ENCODE data around the gene DNASE1L3.

DNA sequence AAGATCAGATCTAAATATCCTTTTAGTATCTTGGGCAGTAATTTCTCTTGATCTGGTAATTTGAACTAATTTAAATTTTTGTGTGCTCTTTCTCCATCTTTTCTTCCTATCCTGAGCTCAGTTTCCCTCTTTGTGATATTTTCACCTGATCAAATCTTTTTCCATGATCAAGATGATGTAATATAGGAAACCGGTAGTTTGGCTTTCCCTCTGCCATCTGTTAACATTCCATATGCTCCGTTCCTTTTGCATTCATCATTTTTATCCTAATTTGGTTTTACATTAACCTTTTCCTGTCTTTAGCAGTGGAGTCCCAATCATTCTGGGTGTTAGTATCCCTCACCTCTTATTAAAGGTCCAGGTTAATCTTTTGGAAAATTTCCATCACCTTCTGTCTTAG is 20.9 kb upstream of the DNASE1L3 start:
- TF ChIP-seq, protein P1, sequence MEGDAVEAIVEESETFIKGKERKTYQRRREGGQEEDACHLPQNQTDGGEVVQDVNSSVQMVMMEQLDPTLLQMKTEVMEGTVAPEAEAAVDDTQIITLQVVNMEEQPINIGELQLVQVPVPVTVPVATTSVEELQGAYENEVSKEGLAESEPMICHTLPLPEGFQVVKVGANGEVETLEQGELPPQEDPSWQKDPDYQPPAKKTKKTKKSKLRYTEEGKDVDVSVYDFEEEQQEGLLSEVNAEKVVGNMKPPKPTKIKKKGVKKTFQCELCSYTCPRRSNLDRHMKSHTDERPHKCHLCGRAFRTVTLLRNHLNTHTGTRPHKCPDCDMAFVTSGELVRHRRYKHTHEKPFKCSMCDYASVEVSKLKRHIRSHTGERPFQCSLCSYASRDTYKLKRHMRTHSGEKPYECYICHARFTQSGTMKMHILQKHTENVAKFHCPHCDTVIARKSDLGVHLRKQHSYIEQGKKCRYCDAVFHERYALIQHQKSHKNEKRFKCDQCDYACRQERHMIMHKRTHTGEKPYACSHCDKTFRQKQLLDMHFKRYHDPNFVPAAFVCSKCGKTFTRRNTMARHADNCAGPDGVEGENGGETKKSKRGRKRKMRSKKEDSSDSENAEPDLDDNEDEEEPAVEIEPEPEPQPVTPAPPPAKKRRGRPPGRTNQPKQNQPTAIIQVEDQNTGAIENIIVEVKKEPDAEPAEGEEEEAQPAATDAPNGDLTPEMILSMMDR (IDR thresholded peaks at IDR 0.05; ENCODE audit: low read depth, low read length, missing input control): no peak
- TF ChIP-seq, protein P2, sequence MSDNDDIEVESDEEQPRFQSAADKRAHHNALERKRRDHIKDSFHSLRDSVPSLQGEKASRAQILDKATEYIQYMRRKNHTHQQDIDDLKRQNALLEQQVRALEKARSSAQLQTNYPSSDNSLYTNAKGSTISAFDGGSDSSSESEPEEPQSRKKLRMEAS (IDR thresholded peaks at IDR 0.05): no peak
- TF ChIP-seq EGR1 (IDR thresholded peaks at IDR 0.05; ENCODE audit: low read depth in 2 of 2) (no peak), SP1 (IDR thresholded peaks at IDR 0.05) (no peak), JUND (IDR thresholded peaks at IDR 0.05) (no peak), YY1 (IDR thresholded peaks at IDR 0.05) (no peak), RXRA (IDR thresholded peaks at IDR 0.05) (no peak), TAF1 (conservative IDR thresholded peaks at IDR 0.05) (no peak), GABPA (IDR thresholded peaks at IDR 0.05 in 1 of 2, conservative IDR thresholded peaks at IDR 0.05 in 1 of 2) (no peak)
- TF ChIP-seq, protein P3, sequence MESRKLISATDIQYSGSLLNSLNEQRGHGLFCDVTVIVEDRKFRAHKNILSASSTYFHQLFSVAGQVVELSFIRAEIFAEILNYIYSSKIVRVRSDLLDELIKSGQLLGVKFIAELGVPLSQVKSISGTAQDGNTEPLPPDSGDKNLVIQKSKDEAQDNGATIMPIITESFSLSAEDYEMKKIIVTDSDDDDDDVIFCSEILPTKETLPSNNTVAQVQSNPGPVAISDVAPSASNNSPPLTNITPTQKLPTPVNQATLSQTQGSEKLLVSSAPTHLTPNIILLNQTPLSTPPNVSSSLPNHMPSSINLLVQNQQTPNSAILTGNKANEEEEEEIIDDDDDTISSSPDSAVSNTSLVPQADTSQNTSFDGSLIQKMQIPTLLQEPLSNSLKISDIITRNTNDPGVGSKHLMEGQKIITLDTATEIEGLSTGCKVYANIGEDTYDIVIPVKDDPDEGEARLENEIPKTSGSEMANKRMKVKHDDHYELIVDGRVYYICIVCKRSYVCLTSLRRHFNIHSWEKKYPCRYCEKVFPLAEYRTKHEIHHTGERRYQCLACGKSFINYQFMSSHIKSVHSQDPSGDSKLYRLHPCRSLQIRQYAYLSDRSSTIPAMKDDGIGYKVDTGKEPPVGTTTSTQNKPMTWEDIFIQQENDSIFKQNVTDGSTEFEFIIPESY (IDR thresholded peaks at IDR 0.05): no peak
- TF ChIP-seq, protein P4, sequence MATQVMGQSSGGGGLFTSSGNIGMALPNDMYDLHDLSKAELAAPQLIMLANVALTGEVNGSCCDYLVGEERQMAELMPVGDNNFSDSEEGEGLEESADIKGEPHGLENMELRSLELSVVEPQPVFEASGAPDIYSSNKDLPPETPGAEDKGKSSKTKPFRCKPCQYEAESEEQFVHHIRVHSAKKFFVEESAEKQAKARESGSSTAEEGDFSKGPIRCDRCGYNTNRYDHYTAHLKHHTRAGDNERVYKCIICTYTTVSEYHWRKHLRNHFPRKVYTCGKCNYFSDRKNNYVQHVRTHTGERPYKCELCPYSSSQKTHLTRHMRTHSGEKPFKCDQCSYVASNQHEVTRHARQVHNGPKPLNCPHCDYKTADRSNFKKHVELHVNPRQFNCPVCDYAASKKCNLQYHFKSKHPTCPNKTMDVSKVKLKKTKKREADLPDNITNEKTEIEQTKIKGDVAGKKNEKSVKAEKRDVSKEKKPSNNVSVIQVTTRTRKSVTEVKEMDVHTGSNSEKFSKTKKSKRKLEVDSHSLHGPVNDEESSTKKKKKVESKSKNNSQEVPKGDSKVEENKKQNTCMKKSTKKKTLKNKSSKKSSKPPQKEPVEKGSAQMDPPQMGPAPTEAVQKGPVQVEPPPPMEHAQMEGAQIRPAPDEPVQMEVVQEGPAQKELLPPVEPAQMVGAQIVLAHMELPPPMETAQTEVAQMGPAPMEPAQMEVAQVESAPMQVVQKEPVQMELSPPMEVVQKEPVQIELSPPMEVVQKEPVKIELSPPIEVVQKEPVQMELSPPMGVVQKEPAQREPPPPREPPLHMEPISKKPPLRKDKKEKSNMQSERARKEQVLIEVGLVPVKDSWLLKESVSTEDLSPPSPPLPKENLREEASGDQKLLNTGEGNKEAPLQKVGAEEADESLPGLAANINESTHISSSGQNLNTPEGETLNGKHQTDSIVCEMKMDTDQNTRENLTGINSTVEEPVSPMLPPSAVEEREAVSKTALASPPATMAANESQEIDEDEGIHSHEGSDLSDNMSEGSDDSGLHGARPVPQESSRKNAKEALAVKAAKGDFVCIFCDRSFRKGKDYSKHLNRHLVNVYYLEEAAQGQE (IDR thresholded peaks at IDR 0.05): no peak
